GM18502 (cell line): ENCODE measurements around the gene AMBRA1.

Experiments
- ATAC-seq: cut with Tn5 transposase; IDR thresholded peaks from one replicate; pipeline ENCODE4 v1.9.1; 2021; ENCODE audit warnings: mild to moderate bottlenecking; ENCODE audit not compliant: unreplicated experiment, poor library complexity

AMBRA1 gene

DNA sequence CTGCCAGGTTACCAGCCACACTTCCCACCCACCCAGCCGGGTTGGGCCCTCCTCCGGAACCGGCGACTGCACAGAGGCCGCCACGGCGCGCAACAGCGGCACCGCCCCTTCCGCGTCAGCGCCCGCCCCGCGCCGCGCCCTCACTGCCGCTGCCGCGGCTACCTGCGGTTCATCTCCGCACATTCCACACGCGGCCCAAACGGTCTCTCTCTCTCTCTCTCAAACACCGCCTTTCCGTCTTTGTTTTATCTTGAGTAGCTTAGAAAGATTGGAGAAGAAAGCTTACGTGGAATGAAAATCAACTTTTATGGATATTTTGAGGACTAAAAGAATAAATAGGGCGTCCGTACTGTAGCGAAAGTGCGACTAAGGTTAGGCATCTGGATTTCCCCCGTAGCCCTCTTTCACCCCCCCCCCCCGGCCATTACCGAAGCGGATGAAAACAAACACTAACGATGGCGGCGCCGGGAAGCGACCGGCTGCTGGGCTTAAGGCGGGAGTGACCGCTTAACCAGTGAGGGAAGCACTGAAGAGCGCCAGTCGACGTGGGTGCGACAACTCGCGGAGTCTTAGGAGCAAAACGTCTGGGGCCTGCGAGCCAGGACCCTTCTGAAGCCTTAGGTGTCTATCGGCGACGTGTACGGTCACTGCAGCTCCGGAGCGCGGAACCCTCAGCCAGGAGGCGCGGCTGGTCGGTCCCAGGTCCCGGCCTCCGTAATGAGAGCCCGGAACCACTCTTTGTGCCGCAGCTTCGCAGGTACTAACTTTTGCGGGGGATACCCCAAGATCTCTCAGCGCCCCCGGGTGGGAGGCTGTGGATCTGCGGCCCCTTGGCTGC lies 23.5 kb upstream of the AMBRA1 start, which contains the start of the genes ATG13 and HARBI1:
Gene ATG13, plus strand, starts transcription at position 420 of the 838 bp plus-strand sequence. CDS start 26,739 bp downstream, outside the sequence.
Gene HARBI1, minus strand, starts transcription at position 94 of the 838 bp plus-strand sequence. CDS start 990 bp downstream, outside the sequence.
- peak; percentile 95 for ATAC-seq

DNA sequence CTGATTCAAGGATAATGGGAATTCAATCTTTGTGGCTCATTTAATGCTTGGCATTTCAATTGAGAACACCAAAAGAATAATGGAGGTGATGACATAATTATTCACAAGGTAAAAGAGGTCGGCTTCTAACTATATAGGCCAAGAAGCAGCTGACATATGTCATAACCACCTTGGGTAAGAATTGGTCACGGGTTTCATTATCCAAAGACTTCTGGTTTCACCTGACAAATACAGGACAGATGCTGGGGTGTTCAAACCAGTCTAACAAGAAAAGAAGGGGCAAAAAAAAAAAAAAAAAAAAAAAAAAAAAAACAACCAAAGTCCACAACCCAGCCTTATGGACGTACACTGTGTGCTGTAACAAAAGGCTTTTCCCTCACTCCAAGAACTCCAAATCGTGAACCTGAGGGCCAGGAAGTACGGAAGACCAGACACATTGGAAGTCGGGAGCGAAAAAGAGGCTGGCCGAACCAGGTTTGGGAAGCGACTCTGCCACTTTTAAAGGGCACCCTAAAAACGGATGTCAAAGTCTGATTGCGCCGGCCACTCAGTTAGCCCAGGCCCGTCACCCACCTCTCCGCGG lies 22.8 kb upstream of the AMBRA1 start:
- ATAC-seq = peak; percentile 7

DNA sequence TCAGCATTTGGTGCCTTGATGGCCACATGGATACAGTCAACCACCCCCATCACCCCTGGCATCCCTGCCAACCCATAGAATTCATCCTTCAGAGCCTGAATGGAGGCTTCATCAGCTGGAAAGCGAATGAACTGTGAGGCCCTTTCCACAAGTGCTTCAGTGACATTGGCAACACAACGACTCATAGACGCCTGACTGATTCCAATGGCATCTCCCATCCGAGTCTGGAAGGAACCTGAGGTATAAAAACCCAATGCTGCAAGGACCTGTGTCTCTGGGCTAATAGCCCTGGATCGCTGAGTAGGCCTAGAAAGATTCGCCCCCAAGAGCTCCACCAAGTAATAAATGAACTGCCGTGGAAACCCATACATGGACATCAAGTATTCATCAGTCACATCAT lies 21.9 kb upstream of the AMBRA1 start:
- ATAC-seq = no peak

GRCh38 chr11:46612326-46612725 lies 18.5 kb upstream of the AMBRA1 start:
- no peak for ATAC-seq

- ATAC-seq = no peak
Observed at GRCh38 chr11:46611526-46612304, 17.9 kb upstream of the AMBRA1 start.

- no peak for ATAC-seq
Observed at GRCh38 chr11:46609386-46609785, 15.6 kb upstream of the AMBRA1 start.

DNA sequence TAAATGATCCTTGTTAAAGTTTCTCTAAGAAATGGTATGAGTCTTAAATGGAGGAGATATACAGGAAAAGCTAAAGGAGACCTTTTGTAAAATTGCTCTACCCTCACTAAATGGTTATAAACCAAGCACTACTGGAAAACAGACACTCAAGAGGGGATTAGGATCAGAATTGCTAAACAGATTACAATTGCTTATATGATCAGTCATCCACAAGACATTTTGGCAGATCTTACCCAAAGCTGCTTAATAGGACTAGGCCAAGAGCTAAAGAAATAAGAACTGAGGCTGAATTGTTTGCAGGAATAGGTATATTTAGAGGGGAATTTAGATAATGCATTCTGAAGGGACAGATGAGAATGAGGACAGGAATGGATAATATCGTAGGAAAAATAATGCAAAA lies 13.7 kb upstream of the AMBRA1 start:
- no peak for ATAC-seq

DNA sequence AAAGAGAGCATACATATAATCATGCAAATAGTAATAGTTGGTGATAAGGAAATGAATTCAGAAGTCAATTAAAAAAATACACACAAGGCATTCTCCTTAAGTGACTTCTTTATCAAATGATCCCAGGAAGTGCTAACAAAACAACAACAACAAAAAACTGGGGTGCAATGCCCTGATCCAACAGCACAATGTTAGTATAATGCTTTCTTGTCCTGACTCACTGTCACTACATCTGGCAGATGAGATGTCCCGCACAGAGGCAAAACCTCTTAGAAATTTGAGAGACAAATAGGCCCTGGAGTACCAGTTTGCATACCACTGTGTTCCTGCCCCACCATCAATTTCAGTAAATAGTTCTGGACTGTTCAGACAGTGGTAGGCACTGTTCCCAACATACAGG lies 11.0 kb upstream of the AMBRA1 start:
- no peak for ATAC-seq

DNA sequence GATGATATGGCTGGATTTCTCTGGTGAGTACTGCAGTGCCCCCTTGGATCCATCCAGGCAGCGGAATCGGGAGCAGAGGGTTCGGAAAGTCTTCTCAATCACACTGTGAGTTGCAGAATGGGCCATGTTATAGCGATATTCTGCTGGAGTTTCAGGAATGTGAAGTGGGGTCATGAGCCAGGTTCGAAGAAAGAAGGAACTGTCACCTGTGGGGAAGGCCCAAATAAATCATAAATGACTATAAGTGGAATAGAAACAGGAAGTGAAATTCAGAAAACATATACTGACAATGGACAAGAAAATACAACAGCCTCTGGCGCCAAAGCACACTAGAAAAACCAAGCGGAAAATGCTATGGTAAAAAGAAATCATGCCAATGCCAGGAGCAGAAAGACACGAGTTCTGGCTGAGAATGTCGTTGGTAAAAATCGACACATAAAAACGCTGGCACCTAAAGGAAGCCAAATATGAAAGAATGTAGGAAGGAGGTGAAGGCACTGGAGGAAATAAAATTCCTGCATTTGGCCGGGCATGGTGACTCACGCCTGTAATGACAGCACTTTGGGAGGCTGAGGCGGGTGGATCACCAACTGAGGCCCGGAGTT lies 10.0 kb upstream of the AMBRA1 start:
- no peak for ATAC-seq

DNA sequence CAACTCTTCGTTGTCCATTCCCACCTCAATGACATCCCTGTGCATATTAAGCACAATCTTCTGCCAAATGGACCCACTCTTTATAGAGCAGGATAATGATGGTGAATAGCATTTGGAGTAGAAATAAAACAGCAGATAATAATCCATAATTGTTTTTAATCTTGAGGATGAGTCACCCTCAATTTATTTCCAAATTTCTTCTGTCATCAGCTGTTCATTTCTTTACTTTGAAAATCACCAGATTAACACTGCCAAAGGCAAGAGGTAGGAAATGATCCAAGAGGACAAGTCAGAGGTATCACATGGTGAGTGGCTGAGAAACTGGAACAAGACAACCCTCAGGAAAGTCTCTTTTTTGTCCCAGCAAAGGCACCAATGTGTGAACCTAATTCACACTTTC lies 7.3 kb upstream of the AMBRA1 start:
- no peak for ATAC-seq

DNA sequence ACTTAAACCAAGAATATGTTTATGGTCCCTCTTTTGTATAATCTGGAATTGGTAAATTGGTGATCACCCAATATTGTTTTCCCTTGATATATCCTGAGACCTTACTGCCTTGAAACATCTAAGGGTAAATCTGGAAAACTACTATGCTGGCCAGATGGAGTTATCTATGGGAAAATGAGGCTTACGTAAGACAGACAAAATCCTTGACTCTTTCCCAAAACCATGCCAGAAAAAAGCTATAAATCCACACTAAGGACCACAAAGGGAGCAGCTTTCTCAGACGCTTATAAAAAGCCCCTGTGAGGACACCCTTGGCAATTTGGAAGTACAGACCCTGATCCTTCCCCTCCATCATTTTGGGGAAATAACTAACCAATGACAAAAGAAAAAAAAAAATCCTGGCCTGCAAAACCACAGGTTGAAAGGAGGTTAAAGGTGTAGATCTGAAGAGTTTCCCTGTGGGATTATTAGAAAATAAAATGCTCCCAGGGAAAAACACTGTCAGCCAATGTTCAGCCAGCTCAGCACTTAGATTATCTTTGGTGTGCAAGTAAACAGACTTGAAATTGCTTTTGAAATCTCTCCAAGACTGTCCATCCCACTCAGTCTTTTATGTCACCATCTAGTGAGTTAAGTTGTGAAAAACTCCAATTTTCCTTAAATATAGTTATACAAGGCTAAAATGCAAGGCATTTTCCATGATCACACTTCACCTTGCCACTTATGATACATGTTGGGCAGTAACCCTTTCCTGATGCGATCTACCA lies 6.6 kb upstream of the AMBRA1 start:
- ATAC-seq = no peak

DNA sequence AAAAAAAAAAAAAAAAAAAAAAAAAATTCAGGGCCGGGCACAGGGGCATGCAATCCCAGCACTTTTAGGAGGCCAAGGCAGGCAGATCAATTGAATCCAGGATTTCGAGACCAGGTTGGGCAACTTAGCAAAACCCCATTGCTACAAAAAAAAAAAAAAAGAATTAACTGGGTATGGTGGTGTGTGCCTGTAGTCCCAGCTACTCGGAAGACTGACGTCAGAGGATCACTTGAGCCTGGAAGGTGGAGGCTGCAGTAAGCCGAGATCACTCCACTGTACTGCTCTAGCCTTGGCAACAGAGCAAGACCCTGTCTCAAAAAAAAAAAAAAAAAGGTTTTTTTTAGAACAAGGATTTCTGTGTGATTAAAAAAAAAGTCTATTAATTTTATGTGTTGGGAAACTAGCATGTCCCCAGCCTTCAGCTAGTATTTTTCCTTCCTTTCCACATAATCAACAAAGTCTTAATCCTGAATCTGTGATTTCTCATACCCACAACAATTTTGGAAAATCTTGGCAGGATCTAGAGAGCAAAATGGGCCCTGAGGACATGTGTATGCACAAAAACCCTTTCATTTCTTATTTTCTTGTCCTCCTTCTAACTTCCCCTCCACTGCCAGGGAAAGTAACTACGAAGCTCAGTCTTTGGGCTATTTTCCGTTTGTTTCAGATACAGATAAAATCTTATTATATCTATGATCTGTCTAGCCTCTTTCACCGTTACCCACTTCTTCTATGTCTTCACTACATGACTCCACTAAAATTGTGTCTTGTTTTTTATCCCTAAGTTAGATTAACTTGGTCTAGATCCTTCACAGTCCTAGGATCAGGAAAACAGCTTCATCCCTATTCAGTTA lies 5.7 kb upstream of the AMBRA1 start:
- ATAC-seq = no peak

- no peak for ATAC-seq
Observed at GRCh38 chr11:46597609-46598219, 3.9 kb upstream of the AMBRA1 start.

- no peak for ATAC-seq
Observed at GRCh38 chr11:46597155-46597554, 3.3 kb upstream of the AMBRA1 start.

GRCh38 chr11:46594785-46595184 lies 962 bp upstream of the AMBRA1 start:
- no peak for ATAC-seq

DNA sequence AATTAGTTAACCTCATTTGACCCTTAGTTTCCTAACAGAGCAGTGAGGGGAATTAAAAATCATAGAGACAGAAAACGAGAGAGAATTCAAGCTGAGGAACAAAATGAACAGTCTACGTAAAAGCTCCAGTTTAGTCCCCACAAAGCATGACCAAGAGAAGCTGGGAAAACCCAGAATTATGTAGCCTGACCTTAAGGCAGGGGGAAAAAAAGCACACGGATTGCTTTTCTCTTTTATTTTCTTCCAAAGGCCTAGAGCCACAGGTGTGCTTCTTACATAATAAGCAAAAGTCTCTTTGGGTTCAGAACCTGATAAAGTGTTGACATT lies 514 bp upstream of the AMBRA1 start:
- peak; percentile 5 for ATAC-seq

- no peak for ATAC-seq
Observed at GRCh38 chr11:46590740-46591605, 2.9 kb downstream of the AMBRA1 start.

DNA sequence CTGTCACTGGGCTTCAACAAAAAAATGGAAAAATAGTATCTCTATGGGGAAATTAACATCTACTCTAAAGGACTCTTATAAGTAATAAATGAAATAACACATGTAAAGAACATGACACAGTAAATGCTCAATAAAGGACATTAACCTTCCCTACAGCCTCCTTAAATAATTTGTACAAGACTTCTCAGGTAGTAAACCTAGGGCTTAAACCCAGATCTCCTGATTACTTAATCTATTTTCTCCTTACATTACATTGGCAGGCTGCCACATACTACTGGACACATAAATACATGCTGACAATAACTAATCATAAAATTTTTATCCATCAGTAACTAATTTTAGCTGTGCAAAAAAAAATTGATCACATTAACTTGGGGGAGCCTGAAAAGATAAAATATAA lies 4.9 kb downstream of the AMBRA1 start:
- ATAC-seq = no peak
